ENCODE measurements around the gene GALNT10. TPM values are rescaled to one million over a fixed set of nuclear protein-coding genes. Genes with fewer than 3 reads are reported as not detected.

GALNT10 gene
- polyA plus RNA-seq, 1 of the 3 experiments (the other 2 are of a cell fraction) = 56.3 TPM

DNA sequence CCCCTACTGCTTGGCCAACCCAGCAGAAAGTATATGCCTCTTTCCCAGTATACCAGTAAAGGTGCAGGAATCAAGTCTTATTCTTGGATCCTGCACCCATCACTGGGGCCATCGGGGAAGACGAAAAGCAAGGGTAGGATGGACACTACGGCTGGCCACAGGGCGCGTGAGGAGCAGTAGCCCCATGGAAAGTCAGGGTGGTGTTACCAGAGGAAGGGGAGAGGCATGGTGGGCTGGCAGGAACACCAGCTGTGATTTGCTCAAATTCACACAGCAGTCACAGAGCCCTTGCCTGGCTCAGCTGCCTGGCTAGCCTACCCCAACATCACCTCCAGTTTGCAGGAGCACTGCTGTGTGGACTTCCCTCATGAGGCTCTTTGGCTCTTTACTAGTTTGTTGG is 220.8 kb downstream of the GALNT10 start:
- no peak for DNase-seq
- Histone ChIP-seq H3K9me2 (no peaks in the 10 kb centered on the region), H3K9me3 (no peaks in the 10 kb centered on the region), H2AFZ (ENCODE audit: low read depth) (no peak overlapping the region), H3K27me3 (ENCODE audit: insufficient read depth) (no peaks in the 10 kb centered on the region), H3K79me2 (ENCODE audit: insufficient read depth) (no peaks in the 10 kb centered on the region), H3K4me3 (ENCODE audit: low read depth in 2 of 2, low read length in 1 of 2) (no peak overlapping the region), H3K36me3 (replicated peaks in 1 of 2; ENCODE audit: control insufficient read depth in 1 of 2, insufficient read depth in 2 of 2, low read length in 1 of 2) (peaks cover 48 to 56% of the 10 kb centered on the region in 2 experiments), H4K20me1 (ENCODE audit: insufficient read depth) (no peaks in the 10 kb centered on the region), H3K27ac (ENCODE audit: low read depth in 2 of 2, low read length in 1 of 2) (no peak overlapping the region), H3F3A (replicated peaks; ENCODE audit: insufficient read depth) (no peaks in the 10 kb centered on the region), H3K9ac (no peak overlapping the region), H3K4me1 (ENCODE audit: control insufficient read depth in 1 of 2, insufficient read depth in 2 of 2, low read depth in 1 of 2, low read length in 1 of 2) (no peaks in the 10 kb centered on the region), H3K4me2 (no peak overlapping the region)
- TF ChIP-seq, protein P1, sequence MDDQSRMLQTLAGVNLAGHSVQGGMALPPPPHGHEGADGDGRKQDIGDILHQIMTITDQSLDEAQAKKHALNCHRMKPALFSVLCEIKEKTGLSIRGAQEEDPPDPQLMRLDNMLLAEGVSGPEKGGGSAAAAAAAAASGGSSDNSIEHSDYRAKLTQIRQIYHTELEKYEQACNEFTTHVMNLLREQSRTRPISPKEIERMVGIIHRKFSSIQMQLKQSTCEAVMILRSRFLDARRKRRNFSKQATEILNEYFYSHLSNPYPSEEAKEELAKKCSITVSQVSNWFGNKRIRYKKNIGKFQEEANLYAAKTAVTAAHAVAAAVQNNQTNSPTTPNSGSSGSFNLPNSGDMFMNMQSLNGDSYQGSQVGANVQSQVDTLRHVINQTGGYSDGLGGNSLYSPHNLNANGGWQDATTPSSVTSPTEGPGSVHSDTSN (IDR thresholded peaks at IDR 0.05) = no peak
- no peak for TF ChIP-seq RXRA (IDR thresholded peaks at IDR 0.05; ENCODE audit: borderline replicate concordance, low read depth)
- no peak for TF ChIP-seq TCF12 (IDR thresholded peaks at IDR 0.05)
- TF ChIP-seq, protein P2, sequence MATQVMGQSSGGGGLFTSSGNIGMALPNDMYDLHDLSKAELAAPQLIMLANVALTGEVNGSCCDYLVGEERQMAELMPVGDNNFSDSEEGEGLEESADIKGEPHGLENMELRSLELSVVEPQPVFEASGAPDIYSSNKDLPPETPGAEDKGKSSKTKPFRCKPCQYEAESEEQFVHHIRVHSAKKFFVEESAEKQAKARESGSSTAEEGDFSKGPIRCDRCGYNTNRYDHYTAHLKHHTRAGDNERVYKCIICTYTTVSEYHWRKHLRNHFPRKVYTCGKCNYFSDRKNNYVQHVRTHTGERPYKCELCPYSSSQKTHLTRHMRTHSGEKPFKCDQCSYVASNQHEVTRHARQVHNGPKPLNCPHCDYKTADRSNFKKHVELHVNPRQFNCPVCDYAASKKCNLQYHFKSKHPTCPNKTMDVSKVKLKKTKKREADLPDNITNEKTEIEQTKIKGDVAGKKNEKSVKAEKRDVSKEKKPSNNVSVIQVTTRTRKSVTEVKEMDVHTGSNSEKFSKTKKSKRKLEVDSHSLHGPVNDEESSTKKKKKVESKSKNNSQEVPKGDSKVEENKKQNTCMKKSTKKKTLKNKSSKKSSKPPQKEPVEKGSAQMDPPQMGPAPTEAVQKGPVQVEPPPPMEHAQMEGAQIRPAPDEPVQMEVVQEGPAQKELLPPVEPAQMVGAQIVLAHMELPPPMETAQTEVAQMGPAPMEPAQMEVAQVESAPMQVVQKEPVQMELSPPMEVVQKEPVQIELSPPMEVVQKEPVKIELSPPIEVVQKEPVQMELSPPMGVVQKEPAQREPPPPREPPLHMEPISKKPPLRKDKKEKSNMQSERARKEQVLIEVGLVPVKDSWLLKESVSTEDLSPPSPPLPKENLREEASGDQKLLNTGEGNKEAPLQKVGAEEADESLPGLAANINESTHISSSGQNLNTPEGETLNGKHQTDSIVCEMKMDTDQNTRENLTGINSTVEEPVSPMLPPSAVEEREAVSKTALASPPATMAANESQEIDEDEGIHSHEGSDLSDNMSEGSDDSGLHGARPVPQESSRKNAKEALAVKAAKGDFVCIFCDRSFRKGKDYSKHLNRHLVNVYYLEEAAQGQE (IDR thresholded peaks at IDR 0.05; ENCODE audit: low read depth, low read length) = no peak
- POLR2A ChIA-PET = no interaction called here
- CTCF ChIA-PET = interaction anchor here (0.9 to 1.9 kb wide), 3 partner anchors 10 to 339 kb away, joined by 4 to 7 read pairs (median 6); no protein-coding TSS in a partner anchor
- 97% methylated on average over 5 of the region's 5 CpGs for WGBS (ENCODE audit: low lambda C conversion rate)

DNA sequence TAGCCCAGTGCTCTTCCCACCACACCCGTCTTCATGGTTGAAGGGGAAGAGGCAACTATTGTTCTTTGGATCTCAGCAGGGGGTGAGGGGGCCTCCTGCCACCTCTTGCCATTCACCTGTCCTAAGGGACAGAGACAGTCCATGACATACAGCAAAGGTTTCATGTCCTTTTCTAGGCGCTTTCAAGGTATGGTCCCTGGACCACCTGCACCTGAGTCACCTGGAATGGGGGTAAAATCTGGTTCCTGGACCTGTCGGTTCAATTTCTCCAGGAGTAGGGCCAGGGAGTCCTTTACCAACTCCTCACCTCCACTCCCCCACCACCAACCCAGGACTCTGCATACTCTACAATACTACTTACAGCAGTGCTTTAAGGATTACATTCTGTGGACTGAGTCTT is 221.8 kb downstream of the GALNT10 start:
- no peak for DNase-seq
- no peak for TF ChIP-seq FOSL2 (IDR thresholded peaks at IDR 0.05; ENCODE audit: borderline replicate concordance, low read depth)
- TF ChIP-seq, protein P1 (IDR thresholded peaks at IDR 0.05) = no peak
- TF ChIP-seq FOXJ3 (CRISPR knock-in tag; IDR thresholded peaks at IDR 0.05) = no peak
- no peak for TF ChIP-seq RXRA (IDR thresholded peaks at IDR 0.05; ENCODE audit: borderline replicate concordance, low read depth)
- TF ChIP-seq RCOR1 (IDR thresholded peaks at IDR 0.05; ENCODE audit: low read length) = no peak
- TF ChIP-seq MXI1 (IDR thresholded peaks at IDR 0.05; ENCODE audit: low read depth, low read length) = no peak
- H3K4me2 ChIP-seq = no peak overlapping the region
- ChIA-PET CTCF (no interaction called here), POLR2A (no interaction called here)
- H3K79me2 ChIP-seq (ENCODE audit: insufficient read depth) = no peaks in the 10 kb centered on the region
- no peaks in the 10 kb centered on the region for H3K9me2 ChIP-seq
- H2AFZ ChIP-seq (ENCODE audit: low read depth) = no peak overlapping the region
- no peak overlapping the region for H3K4me3 ChIP-seq (ENCODE audit: low read depth in 2 of 2, low read length in 1 of 2)
- no peak overlapping the region for H3K27ac ChIP-seq (ENCODE audit: low read depth in 2 of 2, low read length in 1 of 2)
- H4K20me1 ChIP-seq (ENCODE audit: insufficient read depth) = no peaks in the 10 kb centered on the region
- no peaks in the 10 kb centered on the region for H3K27me3 ChIP-seq (ENCODE audit: insufficient read depth)
- H3F3A ChIP-seq (replicated peaks; ENCODE audit: insufficient read depth) = no peaks in the 10 kb centered on the region
- H3K4me1 ChIP-seq (ENCODE audit: control insufficient read depth in 1 of 2, insufficient read depth in 2 of 2, low read depth in 1 of 2, low read length in 1 of 2) = no peaks in the 10 kb centered on the region
- WGBS (ENCODE audit: low lambda C conversion rate) = 81% methylated on average over 2 of the region's 3 CpGs
- no peak overlapping the region for H3K9ac ChIP-seq
- no peaks in the 10 kb centered on the region for H3K9me3 ChIP-seq
- peaks cover 47 to 61% of the 10 kb centered on the region in 2 experiments for H3K36me3 ChIP-seq (replicated peaks in 1 of 2; ENCODE audit: control insufficient read depth in 1 of 2, insufficient read depth in 2 of 2, low read length in 1 of 2)
